GM12874 (cell line): ENCODE data around the gene KATNAL1.

ENCODE experiments used
- CTCF ChIP-seq: IDR thresholded peaks from 2 replicates; pipeline ENCODE4 v1.5.1; 2011; ENCODE audit warnings: low read depth, mild to moderate bottlenecking, control low read depth, low read length, moderate library complexity; ENCODE audit not compliant: insufficient read depth

The KATNAL1 gene

GRCh38 chr13:30255696-30256095 lies 51.7 kb downstream of the KATNAL1 start:
- TF ChIP-seq CTCF, result no peak

GRCh38 chr13:30253830-30254229 lies 53.5 kb downstream of the KATNAL1 start:
- TF ChIP-seq CTCF, result no peak

- no peak for TF ChIP-seq CTCF
Observed at GRCh38 chr13:30247406-30247805, 59.9 kb downstream of the KATNAL1 start.

- TF ChIP-seq CTCF, result no peak
Observed at GRCh38 chr13:30241532-30241931, 65.8 kb downstream of the KATNAL1 start.

GRCh38 chr13:30240608-30241007 lies 66.7 kb downstream of the KATNAL1 start:
- TF ChIP-seq CTCF, result no peak

GRCh38 chr13:30235216-30235615 lies 72.1 kb downstream of the KATNAL1 start:
- TF ChIP-seq CTCF, result no peak

GRCh38 chr13:30234619-30235162 lies 72.7 kb downstream of the KATNAL1 start:
- TF ChIP-seq CTCF, result no peak
